CD4-positive, alpha-beta T cell treated with Interferon alpha-2 for 1 hour (primary cell): Measurements from ENCODE around the gene C2orf81.
A peak's percentile ranks its signal among the peaks of the same experiment; 100 is the strongest.
"Not testable (repeated sequence)": the region's sequence is repeated elsewhere in the genome, so short reads cannot be mapped to it uniquely, and the experiment has no call there.

Experiments
- DNase-seq, 2 donors: peaks; one replicate each; pipeline ENCODE4 v3.0.0-alpha.2; 2020 to 2022

The C2orf81 gene

DNA sequence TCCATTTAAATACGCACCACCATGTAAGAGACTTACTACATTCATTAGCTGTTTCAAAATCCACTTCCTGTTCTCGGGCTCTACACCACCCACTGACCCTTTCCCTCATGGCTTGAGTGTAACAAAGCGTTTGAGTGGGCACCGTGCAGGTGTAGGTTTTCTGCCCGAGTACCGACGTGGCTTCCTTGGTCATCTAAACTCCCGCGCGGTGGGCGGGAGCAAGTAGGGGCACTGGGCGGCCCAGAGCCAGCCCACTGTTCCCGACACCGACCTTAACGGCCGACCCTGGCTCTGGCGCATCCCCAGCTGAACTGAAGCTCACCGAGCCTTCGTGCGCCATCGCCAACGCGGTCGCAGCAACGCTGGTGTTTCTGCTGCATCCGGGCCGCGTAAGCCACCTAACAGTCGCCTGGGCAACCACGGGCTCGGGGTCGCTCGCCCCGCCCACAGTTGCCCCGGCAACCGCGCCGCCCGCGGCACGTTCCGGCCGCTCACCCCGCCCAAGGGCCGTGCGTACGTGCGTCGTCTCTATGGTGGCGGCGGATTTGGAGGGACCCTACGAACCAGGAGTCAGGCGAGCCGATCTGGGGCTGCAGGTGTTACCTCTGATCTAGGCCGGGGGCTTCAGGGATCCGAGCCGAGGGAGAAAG lies at the start of gene C2orf81, which contains the start of gene WDR54:
TSS of gene C2orf81 (minus strand) at position 399 of the 650 bp plus-strand sequence. CDS start at position 340, 59 bp downstream.
TSS of gene WDR54 (plus strand) at position 510 of the 650 bp plus-strand sequence. CDS start 424 bp downstream, outside the sequence.
- DNase-seq: peak; percentile 94

DNA sequence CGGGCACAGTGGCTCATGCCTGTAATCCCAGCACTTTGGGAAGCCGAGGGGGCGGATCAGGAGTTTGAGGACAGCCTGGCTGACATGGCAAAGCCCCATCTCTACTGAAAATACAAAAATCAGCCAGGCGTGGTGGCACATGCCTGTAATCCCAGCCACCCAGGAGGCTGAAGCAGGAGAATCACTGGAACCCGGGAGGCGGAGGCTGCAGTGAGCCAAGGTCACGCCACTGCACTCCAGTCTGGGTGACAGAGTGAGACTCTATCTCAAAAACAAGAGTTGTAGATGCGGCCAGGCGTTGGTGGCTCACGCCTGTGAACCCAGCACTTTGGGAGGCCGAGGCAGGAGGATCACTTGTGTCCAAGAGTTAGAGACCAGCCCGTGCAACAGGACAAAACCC lies 49.3 kb upstream of the C2orf81 start:
- DNase-seq: not testable (repeated sequence)

- no peak for DNase-seq
Observed at GRCh38 chr2:74464406-74464805, 43.0 kb upstream of the C2orf81 start.

DNA sequence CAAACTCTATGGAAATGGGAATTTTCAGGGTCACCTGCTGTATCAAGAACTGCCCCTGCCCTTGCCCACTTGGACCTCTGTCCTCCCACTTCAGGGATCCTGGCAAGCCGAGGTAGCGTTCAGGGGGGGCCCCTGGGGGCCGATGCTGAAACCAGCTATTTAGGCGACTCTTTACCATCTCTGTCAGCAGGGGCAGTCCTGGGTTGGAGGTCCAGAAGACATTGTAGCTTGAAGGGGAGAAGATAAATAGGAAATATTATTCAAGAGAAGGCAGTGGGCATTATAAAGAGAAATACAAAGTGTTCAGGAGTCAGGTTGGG lies 41.3 kb upstream of the C2orf81 start:
- DNase-seq: no peak

GRCh38 chr2:74462054-74462785 lies 40.8 kb upstream of the C2orf81 start:
- DNase-seq: no peak

GRCh38 chr2:74461187-74462053 lies 40.0 kb upstream of the C2orf81 start:
- no peak for DNase-seq

- DNase-seq: not testable (repeated sequence)
Observed at GRCh38 chr2:74460187-74460586, 38.8 kb upstream of the C2orf81 start.

DNA sequence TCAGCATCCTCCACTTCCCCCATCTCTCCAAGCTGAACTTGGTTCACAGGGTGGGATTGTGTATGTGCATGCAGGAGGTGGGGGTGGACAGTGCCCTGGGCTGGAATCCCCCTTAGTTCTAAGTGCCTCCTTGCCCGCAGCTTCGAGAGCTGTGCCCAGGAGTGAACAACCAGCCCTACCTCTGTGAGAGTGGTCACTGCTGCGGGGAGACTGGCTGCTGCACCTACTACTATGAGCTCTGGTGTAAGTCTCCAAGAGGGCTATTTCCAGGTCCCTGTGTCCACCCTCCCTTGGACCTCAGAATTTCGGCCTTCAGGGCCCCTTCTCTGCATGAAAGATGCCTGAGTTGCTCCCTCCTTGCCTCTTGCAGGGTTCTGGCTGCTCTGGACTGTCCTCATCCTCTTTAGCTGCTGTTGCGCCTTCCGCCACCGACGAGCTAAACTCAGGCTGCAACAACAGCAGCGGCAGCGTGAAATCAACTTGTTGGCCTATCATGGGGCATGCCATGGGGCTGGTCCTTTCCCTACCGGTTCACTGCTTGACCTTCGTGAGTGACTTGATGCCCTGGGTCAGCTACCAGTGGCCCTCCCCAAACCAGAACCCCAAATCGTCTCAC lies 38.2 kb upstream of the C2orf81 start:
- not testable (repeated sequence) for DNase-seq

DNA sequence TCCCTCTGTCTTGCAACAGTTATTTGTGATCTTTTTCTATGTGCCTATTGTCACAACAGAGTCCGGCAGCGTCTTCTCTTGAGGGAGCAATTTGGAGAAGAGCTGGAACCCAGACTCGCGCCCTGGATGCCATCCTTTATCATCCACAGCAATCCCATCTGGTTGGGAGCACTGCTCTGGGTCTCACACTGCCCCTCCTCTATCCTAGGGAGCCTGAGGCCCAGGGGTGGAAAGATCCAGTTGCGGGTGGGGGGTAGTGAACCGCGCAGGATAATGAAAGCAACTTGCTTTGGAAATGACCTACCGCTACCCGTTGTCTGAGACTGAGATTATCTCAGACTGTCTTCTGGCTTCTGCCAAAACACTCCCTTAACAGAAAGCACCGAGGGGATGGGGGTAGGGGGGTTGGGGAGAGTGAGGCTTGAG lies 37.5 kb upstream of the C2orf81 start:
- DNase-seq: no peak

GRCh38 chr2:74458132-74458937 lies 36.9 kb upstream of the C2orf81 start, which contains the start of gene WBP1:
Gene WBP1, plus strand, starts transcription at chr2:74458438. Its CDS starts 165 bp downstream, at chr2:74458603.
- peak; percentile 100 for DNase-seq

GRCh38 chr2:74457549-74458131 lies 36.2 kb upstream of the C2orf81 start:
- peak; percentile 83 to 87 for DNase-seq

- DNase-seq: no peak
Observed at GRCh38 chr2:74457129-74457548, 35.7 kb upstream of the C2orf81 start.

DNA sequence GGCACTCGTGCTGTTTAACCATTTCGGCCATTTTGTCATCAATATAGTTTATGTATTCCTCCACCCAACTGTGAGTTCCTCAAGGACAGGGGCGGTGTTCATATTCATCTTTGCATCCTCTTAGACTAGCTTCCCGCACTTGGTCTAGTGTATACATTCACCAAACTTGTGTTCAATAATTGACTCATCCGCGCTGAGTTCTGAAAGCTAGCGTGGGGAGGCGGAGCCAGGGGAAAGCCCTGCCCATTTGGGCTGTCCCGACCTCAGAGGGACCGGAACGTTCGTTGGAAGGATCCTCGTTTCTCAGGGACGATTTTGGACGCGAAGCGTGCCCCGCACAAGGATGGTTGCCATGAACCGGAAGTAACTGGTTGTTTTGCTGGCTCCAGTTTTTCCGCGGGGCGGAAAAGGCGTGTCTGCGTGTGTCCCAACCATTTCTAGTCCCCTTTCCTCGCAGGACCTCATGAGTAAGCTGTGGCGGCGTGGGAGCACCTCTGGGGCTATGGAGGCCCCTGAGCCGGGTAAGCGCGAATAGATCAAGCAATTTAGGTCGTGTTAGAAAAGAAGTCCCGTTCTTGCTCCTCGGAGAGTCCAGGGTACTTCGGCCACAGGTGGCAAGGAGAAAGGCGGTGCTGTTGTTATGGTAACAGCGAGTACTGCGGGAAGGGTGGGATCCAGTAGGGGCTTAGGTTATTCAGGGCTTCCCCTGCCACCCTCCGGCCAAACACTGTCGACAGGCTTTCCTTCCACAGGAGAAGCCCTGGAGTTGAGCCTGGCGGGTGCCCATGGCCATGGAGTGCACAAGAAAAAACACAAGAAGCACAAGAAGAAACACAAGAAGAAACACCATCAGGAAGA lies 33.5 kb upstream of the C2orf81 start, which contains the start of gene INO80B:
TSS of gene INO80B (plus strand) at position 434 of the 858 bp plus-strand sequence. CDS start at position 464, 30 bp downstream.
- DNase-seq: peak; percentile 96 to 99

GRCh38 chr2:74450570-74451190 lies 29.3 kb upstream of the C2orf81 start:
- DNase-seq: no peak

- no peak for DNase-seq
Observed at GRCh38 chr2:74448771-74449170, 27.4 kb upstream of the C2orf81 start.

- no peak for DNase-seq
Observed at GRCh38 chr2:74447230-74447999, 26.0 kb upstream of the C2orf81 start.

DNA sequence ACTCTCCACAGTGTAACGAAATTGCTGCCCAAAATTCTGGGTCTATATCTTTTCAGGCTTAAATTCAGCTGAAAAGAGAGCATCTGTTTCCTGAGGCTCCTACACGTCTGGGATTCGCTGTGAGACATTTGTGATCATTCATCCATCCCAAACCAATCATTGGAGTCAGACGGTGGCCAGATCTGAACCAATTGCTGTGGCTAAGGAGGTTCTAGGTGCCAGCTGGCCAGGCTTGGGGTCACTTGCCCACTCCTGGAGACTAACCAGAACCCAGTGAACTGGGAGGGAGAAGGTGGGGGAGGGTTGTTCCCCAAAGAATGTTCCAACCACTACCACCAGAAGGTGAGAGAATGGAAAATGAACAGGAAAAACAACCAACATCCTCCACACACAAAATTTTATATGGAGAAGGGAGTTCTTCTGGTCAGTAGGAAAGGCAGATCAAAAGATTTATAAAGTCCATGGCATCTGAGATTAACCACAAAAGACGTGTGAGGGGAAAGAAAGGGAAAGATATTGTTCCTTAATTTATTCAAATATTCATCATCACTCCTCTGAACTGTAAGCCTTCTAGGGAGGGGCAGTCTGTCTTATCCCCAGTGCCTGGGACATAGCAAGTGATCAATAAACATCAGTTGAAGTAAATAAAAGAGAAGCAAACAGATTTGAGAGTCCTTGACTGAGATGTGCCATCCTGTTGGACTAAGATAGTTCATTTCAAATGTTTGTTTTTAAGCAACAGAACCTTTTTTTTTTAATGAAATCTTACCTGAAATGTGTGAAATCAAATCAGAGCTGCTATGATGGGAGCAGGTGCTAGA lies 23.3 kb upstream of the C2orf81 start:
- no peak for DNase-seq
